ENCODE results near the gene SUGCT.

Gene SUGCT

GRCh38 chr7:40800771-40801170, 666.0 kb downstream of the SUGCT start:
- in situ Hi-C loops (cut with HindIII; ENCODE audit: low sequenced_read_pairs), result no loop called here

GRCh38 chr7:40802497-40802896, 667.7 kb downstream of the SUGCT start:
- in situ Hi-C loops (cut with HindIII; ENCODE audit: low sequenced_read_pairs), result no loop called here

- in situ Hi-C loops (cut with HindIII; ENCODE audit: low sequenced_read_pairs), result no loop called here
Measured at GRCh38 chr7:40804477-40805215, 669.8 kb downstream of the SUGCT start.

GRCh38 chr7:40805361-40805760, 670.6 kb downstream of the SUGCT start:
- in situ Hi-C loops (cut with HindIII; ENCODE audit: low sequenced_read_pairs), result no loop called here

GRCh38 chr7:40808378-40808942, 673.7 kb downstream of the SUGCT start:
- in situ Hi-C loops (cut with HindIII; ENCODE audit: low sequenced_read_pairs), result no loop called here

GRCh38 chr7:40810274-40810673, 675.5 kb downstream of the SUGCT start:
- in situ Hi-C loops (cut with HindIII; ENCODE audit: low sequenced_read_pairs), result no loop called here

GRCh38 chr7:40811666-40812065, 676.9 kb downstream of the SUGCT start:
- in situ Hi-C loops (cut with HindIII; ENCODE audit: low sequenced_read_pairs), result no loop called here

GRCh38 chr7:40815022-40815421, 680.2 kb downstream of the SUGCT start:
- in situ Hi-C loops (cut with HindIII; ENCODE audit: low sequenced_read_pairs), result no loop called here

GRCh38 chr7:40815512-40815911, 680.7 kb downstream of the SUGCT start:
- in situ Hi-C loops (cut with HindIII; ENCODE audit: low sequenced_read_pairs), result no loop called here

GRCh38 chr7:40822861-40823260, 688.1 kb downstream of the SUGCT start:
- in situ Hi-C loops (cut with HindIII; ENCODE audit: low sequenced_read_pairs), result no loop called here

- in situ Hi-C loops (cut with HindIII; ENCODE audit: low sequenced_read_pairs), result no loop called here
Measured at GRCh38 chr7:40824461-40824860, 689.7 kb downstream of the SUGCT start.

- in situ Hi-C loops (cut with HindIII; ENCODE audit: low sequenced_read_pairs), result no loop called here
Measured at GRCh38 chr7:40826411-40827221, 691.8 kb downstream of the SUGCT start.

- in situ Hi-C loops (cut with HindIII; ENCODE audit: low sequenced_read_pairs), result no loop called here
Measured at GRCh38 chr7:40827222-40828085, 692.6 kb downstream of the SUGCT start.

- in situ Hi-C loops (cut with HindIII; ENCODE audit: low sequenced_read_pairs), result no loop called here
Measured at GRCh38 chr7:40828686-40829600, 694.1 kb downstream of the SUGCT start.

- in situ Hi-C loops (cut with HindIII; ENCODE audit: low sequenced_read_pairs), result no loop called here
Measured at GRCh38 chr7:40833191-40833887, 698.5 kb downstream of the SUGCT start.

- in situ Hi-C loops (cut with HindIII; ENCODE audit: low sequenced_read_pairs), result no loop called here
Measured at GRCh38 chr7:40833888-40834234, 699.1 kb downstream of the SUGCT start.

GRCh38 chr7:40836218-40836617, 701.4 kb downstream of the SUGCT start:
- in situ Hi-C loops (cut with HindIII; ENCODE audit: low sequenced_read_pairs), result no loop called here

GRCh38 chr7:40839881-40840280, 705.1 kb downstream of the SUGCT start:
- in situ Hi-C loops (cut with HindIII; ENCODE audit: low sequenced_read_pairs), result no loop called here

GRCh38 chr7:40840990-40841389, 706.2 kb downstream of the SUGCT start:
- in situ Hi-C loops (cut with HindIII; ENCODE audit: low sequenced_read_pairs), result no loop called here
